GM18520 (cell line): ENCODE data around the gene PF4V1.
A peak's percentile ranks its signal among the peaks of the same experiment; 100 is the strongest.
"Not testable (repeated sequence)": the region's sequence is repeated elsewhere in the genome, so short reads cannot be mapped to it uniquely, and the experiment has no call there.

Experiments
- ATAC-seq: cut with Tn5 transposase; IDR thresholded peaks from one replicate; pipeline ENCODE4 v1.9.1; 2021; ENCODE audit not compliant: unreplicated experiment

PF4V1 gene

DNA sequence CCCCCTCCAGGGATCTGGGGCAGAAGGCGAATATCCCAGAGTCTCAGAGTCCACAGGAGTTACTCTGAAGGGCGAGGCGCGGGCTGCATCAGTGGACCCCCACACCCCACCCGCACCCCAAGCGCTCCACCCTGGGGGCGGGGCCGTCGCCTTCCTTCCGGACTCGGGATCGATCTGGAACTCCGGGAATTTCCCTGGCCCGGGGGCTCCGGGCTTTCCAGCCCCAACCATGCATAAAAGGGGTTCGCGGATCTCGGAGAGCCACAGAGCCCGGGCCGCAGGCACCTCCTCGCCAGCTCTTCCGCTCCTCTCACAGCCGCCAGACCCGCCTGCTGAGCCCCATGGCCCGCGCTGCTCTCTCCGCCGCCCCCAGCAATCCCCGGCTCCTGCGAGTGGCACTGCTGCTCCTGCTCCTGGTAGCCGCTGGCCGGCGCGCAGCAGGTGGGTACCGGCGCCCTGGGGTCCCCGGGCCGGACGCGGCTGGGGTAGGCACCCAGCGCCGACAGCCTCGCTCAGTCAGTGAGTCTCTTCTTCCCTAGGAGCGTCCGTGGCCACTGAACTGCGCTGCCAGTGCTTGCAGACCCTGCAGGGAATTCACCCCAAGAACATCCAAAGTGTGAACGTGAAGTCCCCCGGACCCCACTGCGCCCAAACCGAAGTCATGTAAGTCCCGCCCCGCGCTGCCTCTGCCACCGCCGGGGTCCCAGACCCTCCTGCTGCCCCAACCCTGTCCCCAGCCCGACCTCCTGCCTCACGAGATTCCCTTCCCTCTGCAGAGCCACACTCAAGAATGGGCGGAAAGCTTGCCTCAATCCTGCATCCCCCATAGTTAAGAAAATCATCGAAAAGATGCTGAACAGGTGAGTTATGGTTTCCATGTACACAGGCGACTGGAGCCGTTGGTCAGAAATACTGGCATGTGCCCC is 16.3 kb downstream of the PF4V1 start, which contains the start of gene CXCL1:
Gene CXCL1 (plus strand): TSS at position 264 of the 926 bp plus-strand sequence. CDS start 78 bp downstream, at position 342.
- ATAC-seq, result no peak

DNA sequence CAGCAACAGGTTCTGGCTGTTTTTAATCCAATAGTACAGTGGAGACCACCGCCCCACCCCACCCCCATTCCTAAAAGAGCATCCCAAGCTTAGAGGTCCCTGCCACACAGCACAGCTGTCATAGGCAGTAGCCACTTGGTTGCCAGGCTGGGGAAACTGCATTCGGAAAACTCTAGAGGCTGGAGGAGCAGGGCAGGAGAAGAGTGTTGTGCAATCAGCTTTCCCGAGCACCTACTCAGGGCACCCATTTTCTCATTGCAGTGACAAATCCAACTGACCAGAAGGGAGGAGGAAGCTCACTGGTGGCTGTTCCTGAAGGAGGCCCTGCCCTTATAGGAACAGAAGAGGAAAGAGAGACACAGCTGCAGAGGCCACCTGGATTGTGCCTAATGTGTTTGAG is 17.2 kb downstream of the PF4V1 start:
- ATAC-seq, result no peak

DNA sequence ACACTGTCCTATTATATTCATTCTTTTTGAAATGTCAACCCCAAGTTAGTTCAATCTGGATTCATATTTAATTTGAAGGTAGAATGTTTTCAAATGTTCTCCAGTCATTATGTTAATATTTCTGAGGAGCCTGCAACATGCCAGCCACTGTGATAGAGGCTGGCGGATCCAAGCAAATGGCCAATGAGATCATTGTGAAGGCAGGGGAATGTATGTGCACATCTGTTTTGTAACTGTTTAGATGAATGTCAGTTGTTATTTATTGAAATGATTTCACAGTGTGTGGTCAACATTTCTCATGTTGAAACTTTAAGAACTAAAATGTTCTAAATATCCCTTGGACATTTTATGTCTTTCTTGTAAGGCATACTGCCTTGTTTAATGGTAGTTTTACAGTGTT is 17.7 kb downstream of the PF4V1 start:
- no peak for ATAC-seq

DNA sequence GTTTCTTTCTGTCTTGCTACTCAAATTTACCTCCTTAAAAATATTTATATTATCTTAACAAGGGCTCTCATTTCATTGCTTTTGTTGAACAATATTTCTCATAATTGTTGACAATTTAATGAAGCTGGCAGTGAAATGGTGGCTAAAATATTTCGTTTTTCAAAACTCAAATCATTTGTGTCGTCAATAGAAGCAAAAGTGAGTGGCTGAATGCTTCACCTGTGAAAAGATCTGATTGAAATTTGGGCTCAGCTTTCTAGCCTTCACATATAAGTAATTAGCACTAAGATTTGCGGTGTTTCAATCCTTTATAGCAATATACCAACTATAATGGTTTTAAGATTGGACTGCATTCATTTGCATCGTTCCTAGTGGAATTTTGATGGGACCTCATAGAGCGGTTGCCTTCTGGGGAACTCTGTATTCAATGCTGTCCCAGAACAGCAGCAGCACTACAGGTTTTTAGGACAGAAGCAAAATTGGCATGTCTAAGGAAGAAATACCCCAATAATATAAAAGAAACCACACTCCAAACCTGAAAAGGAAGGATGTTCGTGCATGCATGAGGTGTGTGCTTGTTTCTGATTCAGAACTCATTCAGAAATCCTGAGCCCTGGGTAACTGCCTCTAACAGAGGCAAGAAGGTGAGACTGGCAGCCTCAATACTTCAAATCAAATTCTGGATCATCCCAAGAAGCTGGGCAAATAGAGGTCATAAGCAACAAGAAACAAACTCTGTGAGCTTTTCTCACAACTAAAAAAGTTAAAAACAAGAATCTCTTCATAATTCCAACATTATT is 18.6 kb downstream of the PF4V1 start:
- no peak for ATAC-seq

- no peak for ATAC-seq
Observed at GRCh38 chr4:73872316-73873108, 19.4 kb downstream of the PF4V1 start.

- ATAC-seq, result no peak
Observed at GRCh38 chr4:73874386-73874785, 21.3 kb downstream of the PF4V1 start.

DNA sequence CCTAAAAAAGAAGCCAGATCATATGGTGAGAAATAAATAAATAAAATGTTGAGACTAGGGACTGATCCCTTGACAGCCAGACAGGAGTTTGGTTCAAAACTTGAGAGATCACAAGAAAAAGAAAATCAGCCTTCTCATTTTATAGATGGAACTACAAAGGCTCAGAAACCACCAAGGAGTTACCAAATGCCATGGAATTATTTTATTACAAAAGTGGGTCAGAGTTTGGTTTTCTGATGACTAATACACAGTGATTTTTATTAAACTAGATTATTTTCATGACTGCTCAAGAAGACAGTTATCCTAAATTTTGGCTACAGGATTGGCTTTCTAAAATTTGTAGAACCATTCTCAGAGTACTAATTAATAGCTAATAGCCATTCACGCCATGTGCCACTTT is 22.3 kb downstream of the PF4V1 start:
- ATAC-seq, result no peak

GRCh38 chr4:73883306-73883705 is 30.2 kb downstream of the PF4V1 start:
- no peak for ATAC-seq

DNA sequence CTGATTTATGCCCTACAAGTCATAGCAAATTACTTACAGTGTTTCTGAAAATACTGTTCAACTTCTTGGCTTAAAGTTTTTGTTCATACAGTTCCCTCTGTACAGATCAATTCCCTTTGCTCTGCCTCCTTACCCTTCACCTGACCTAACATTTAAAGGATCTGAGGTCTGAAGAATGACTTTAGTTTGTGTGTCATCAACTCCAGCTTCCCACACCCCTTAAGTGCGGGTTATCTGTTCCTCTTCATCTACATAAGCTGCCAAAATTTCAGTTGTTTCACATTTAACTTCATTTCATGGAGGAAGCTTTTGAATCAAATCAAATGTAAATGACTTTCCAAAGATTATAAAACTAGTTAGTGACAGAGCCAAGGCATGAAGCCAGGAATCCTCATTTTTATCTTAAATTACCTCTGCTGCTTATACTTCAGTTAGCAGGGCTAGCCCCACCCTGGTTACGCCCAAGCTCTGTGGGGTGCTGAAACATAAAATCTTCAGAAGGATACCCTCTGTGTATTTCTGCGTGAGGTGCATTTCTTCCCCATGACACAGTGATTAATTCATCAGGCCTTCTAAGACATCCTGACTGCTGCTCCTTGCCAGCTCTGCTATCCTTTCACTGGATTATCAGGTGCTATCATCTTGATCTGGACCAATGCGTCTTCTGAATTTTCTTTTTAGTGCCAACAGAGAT is 32.6 kb downstream of the PF4V1 start:
- ATAC-seq, result no peak

- ATAC-seq, result no peak
Observed at GRCh38 chr4:73891326-73891725, 38.2 kb downstream of the PF4V1 start.

GRCh38 chr4:73891739-73892405 is 38.8 kb downstream of the PF4V1 start:
- ATAC-seq, result no peak

GRCh38 chr4:73892966-73893365 is 39.9 kb downstream of the PF4V1 start:
- peak; percentile 43 for ATAC-seq

DNA sequence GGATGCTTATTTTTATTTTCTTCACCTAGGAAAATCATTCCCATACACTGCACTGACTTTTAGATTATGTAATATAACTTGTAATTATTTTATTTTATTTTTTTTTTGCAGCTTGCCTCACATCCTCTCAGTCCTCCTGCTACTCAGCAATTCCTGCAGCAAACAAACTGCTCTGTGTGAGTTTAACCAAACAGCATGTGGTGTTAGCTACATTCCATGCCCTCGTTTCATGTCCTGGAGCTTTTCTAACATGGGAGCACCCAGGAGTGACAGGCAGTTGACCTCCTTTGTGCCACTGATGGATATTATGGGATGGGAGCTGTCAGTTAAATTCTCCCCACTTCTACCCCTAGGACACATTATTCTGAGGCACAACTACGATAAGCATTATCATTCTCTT is 40.9 kb downstream of the PF4V1 start:
- no peak for ATAC-seq

GRCh38 chr4:73895201-73896175 is 42.4 kb downstream of the PF4V1 start:
- no peak for ATAC-seq

GRCh38 chr4:73896416-73896815 is 43.3 kb downstream of the PF4V1 start:
- no peak for ATAC-seq

DNA sequence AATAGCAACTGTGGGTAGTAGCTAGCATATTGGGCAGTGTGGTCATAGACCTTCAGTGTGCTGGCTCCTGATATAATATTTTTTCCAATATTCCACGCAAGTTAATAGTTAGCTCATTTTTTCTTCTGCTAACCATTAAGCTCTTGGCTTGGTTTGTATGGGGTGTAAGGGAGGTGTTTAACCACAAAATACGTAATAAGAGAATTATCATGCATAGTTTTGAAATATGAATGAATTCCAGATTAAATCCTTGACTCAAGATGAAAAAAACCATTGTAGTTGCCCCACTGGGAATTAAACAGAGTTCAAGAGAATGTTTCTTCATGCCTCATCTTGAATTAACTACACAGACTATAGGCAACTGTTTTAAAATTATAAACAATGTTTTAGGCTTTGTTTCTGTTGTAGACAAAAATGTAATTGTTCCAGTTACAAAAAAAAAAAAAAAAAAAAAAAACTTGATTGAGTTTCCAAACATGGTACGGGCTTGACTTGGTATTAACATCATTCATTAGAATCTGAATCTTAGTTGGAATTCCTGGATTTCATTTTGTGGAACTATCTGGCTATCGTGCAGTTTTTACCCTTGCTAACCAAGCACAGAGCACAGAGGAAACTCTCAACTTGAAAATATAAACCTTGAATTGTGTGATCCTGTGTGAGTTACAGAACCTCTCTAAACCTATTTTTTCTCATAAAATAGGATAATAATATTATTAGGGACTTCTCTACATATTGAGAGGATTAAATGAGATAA is 44.5 kb downstream of the PF4V1 start:
- ATAC-seq, result no peak

DNA sequence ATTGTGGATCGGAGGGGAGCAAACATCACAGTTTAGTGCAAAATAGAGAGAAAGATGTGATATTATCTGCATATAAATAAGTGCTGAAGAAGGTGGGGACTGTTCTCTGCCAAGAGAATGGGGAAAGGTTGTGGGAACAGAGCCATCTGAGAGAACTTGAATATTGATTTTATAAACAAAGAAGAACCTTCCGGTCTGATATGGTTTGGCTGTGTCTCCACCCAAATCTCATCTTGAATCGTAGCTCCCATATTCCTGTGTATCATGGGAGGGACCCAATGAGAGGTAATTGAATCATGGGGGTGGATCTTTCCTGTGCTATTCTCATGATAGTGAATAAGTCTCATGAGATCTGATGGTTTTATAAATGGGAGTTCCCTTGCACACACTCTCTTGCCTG is 46.2 kb downstream of the PF4V1 start:
- ATAC-seq, result not testable (repeated sequence)

- ATAC-seq, result no peak
Observed at GRCh38 chr4:73901031-73901430, 47.9 kb downstream of the PF4V1 start.
